Choroid plexus epithelial cell (primary cell): ENCODE data around the gene KLF13.

ENCODE experiments used
- DNase-seq: peaks from one replicate; pipeline ENCODE4 v3.0.0-alpha.2; 2010; ENCODE audit warnings: low read depth
- H3K4me3 ChIP-seq: 2 replicates; pipeline ENCODE4 v1.5.1; 2011; ENCODE audit warnings: low read depth, mild to moderate bottlenecking, control low read depth, low read length, moderate library complexity
- CTCF ChIP-seq: conservative IDR thresholded peaks from 2 replicates; pipeline ENCODE4 v1.5.1; 2011; ENCODE audit warnings: low read depth, mild to moderate bottlenecking, control low read depth, inconsistent platforms, low read length, moderate library complexity

The KLF13 gene

GRCh38 chr15:31347067-31347975 lies 20.7 kb downstream of the KLF13 start:
- no peak for DNase-seq
- H3K4me3 ChIP-seq, result no peak overlapping the region
- TF ChIP-seq CTCF, result no peak

- TF ChIP-seq CTCF, result no peak
- no peak for DNase-seq
- H3K4me3 ChIP-seq, result no peak overlapping the region
These were observed 21.6 kb downstream of the KLF13 start for GRCh38 chr15:31347981-31348803.

GRCh38 chr15:31349233-31350141 lies 22.9 kb downstream of the KLF13 start:
- DNase-seq, result no peak
- TF ChIP-seq CTCF, result no peak
- H3K4me3 ChIP-seq, result no peak overlapping the region

DNA sequence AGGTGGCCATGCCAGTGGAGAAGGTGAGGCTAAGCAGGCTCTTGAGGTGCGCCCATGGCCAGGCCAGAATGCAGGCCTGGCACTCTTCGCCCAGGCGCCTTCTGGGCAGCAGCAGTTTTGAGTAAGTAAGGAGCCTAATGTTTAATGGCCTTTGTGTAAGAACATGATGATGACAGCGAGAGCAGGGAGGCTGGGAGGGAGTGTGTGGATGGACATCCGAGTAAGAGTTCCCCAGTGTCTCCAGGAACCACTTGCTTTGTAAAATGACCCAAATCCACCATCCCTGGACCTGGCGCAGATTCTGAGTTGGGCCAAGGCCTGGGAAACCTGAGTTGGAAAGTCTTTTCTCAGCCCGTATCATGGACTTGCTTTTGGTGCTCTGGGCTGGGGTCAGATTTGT lies 24.1 kb downstream of the KLF13 start:
- no peak overlapping the region for H3K4me3 ChIP-seq
- no peak for DNase-seq
- TF ChIP-seq CTCF, result no peak

DNA sequence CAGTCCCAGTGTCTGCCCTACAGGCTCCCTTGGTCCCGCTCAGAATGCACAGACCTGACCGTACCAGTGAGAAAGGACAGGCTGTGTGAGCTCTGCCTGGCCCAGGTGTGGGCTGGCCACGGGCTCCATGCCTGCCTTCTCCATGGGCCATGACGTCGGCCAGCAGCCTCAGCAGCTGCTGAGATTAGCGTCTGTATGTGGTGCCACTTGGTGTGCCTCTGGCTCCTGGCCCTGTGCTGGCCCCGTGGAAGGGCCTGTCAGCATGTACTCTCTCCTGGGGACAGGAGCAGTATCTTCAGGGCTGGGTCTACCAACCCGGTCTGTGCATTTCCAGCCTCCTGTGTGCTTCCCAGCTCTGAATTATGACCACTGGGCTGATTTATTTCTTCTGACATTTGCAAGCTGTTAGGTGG lies 25.7 kb downstream of the KLF13 start:
- no peak for DNase-seq
- no peak for TF ChIP-seq CTCF
- H3K4me3 ChIP-seq, result no peak overlapping the region
